ENCODE measurements around the gene RTN4. TPM values are rescaled to one million over a fixed set of nuclear protein-coding genes. Genes with fewer than 3 reads are reported as not detected.
A peak's percentile ranks its signal among the peaks of the same experiment; 100 is the strongest.
"Not testable (repeated sequence)": the region's sequence is repeated elsewhere in the genome, so short reads cannot be mapped to it uniquely, and the experiment has no call there.

Gene RTN4
- total RNA-seq, 1 experiment from 2014 or later, result 391 TPM

- H3K4me3 Mint-ChIP-seq (ENCODE audit: unreplicated experiment), result no peak overlapping the region
- peaks cover 19% of the 10 kb centered on the region for H3K4me1 Mint-ChIP-seq (ENCODE audit: insufficient read depth, unreplicated experiment)
- peaks cover 6% of the 10 kb centered on the region for H3K36me3 Mint-ChIP-seq (ENCODE audit: insufficient read depth, unreplicated experiment)
- CTCF ChIA-PET, result interaction anchor here (0.6 to 1.3 kb wide), 6 partner anchors 21 to 76 kb away, joined by 3 read pairs; partner anchors contain the start of gene RTN4
- H3K27ac Mint-ChIP-seq (ENCODE audit: low read depth, unreplicated experiment), result peak overlapping the region; percentile 1
- H3K27me3 Mint-ChIP-seq (ENCODE audit: insufficient read depth, unreplicated experiment), result no peaks in the 10 kb centered on the region
- no peaks in the 10 kb centered on the region for H3K9me3 Mint-ChIP-seq (ENCODE audit: unreplicated experiment)
- DNase-seq (ENCODE audit: unreplicated experiment), result peak; percentile 28
- POLR2A ChIA-PET, result interaction anchor here (1.1 to 2.6 kb wide), 3 partner anchors 9 to 42 kb away, joined by 3 to 17 read pairs (median 3); partner anchors contain the start of gene RTN4
- no peak for TF ChIP-seq CTCF (IDR thresholded peaks at IDR 0.05; ENCODE audit: unreplicated experiment)
- BruUV-seq (replicated peaks), result no TSS peak
- intact Hi-C loops (cut with micrococcal nuclease), result no loop called here
These were observed 42.2 kb upstream of the RTN4 start for GRCh38 chr2:55092439-55092838.

- intact Hi-C loops (cut with micrococcal nuclease); H3K27me3 Mint-ChIP-seq (ENCODE audit: insufficient read depth, unreplicated experiment); H3K36me3 Mint-ChIP-seq (ENCODE audit: insufficient read depth, unreplicated experiment); H3K9me3 Mint-ChIP-seq (ENCODE audit: unreplicated experiment); H3K4me3 Mint-ChIP-seq (ENCODE audit: unreplicated experiment); BruUV-seq (replicated peaks); H3K27ac Mint-ChIP-seq (ENCODE audit: low read depth, unreplicated experiment); DNase-seq (ENCODE audit: unreplicated experiment): not testable (repeated sequence)
- H3K4me1 Mint-ChIP-seq (ENCODE audit: insufficient read depth, unreplicated experiment), result peaks cover 19% of the 10 kb centered on the region
- ChIA-PET CTCF (interaction anchor here (1.3 kb wide), 1 partner anchor 55 kb away, joined by 3 read pairs; no protein-coding TSS in a partner anchor), POLR2A (interaction anchor here (1.1 to 2.6 kb wide), 3 partner anchors 10 to 42 kb away, joined by 3 to 17 read pairs (median 3); partner anchors contain the start of gene RTN4)
These were observed 41.4 kb upstream of the RTN4 start for GRCh38 chr2:55091681-55092080.

- peak; percentile 42 for DNase-seq (ENCODE audit: unreplicated experiment)
- no peak for TF ChIP-seq CTCF (IDR thresholded peaks at IDR 0.05; ENCODE audit: unreplicated experiment)
- H3K27ac Mint-ChIP-seq (ENCODE audit: low read depth, unreplicated experiment), result no peak overlapping the region
- H3K36me3 Mint-ChIP-seq (ENCODE audit: insufficient read depth, unreplicated experiment), result peaks cover 6% of the 10 kb centered on the region
- H3K9me3 Mint-ChIP-seq (ENCODE audit: unreplicated experiment), result no peaks in the 10 kb centered on the region
- no peak overlapping the region for H3K4me3 Mint-ChIP-seq (ENCODE audit: unreplicated experiment)
- H3K27me3 Mint-ChIP-seq (ENCODE audit: insufficient read depth, unreplicated experiment), result no peaks in the 10 kb centered on the region
- ChIA-PET CTCF (no interaction called here), POLR2A (no interaction called here)
- BruUV-seq (replicated peaks), result no TSS peak
- intact Hi-C loops (cut with micrococcal nuclease), result no loop called here
- peaks cover 19% of the 10 kb centered on the region for H3K4me1 Mint-ChIP-seq (ENCODE audit: insufficient read depth, unreplicated experiment)
These were observed 40.5 kb upstream of the RTN4 start for GRCh38 chr2:55090702-55091101.

- Mint-ChIP-seq H3K9me3 (ENCODE audit: unreplicated experiment) (no peaks in the 10 kb centered on the region), H3K4me3 (ENCODE audit: unreplicated experiment) (no peak overlapping the region), H3K27ac (ENCODE audit: low read depth, unreplicated experiment) (no peak overlapping the region), H3K4me1 (ENCODE audit: insufficient read depth, unreplicated experiment) (peaks cover 19% of the 10 kb centered on the region), H3K36me3 (ENCODE audit: insufficient read depth, unreplicated experiment) (peaks cover 6% of the 10 kb centered on the region), H3K27me3 (ENCODE audit: insufficient read depth, unreplicated experiment) (no peaks in the 10 kb centered on the region)
- CTCF ChIA-PET, result no interaction called here
- POLR2A ChIA-PET, result no interaction called here
- no peak for DNase-seq (ENCODE audit: unreplicated experiment)
- no peak for TF ChIP-seq CTCF (IDR thresholded peaks at IDR 0.05; ENCODE audit: unreplicated experiment)
- BruUV-seq (replicated peaks), result no TSS peak
- intact Hi-C loops (cut with micrococcal nuclease), result no loop called here
These were observed 39.5 kb upstream of the RTN4 start for GRCh38 chr2:55089726-55090125.

- no peak overlapping the region for H3K27ac Mint-ChIP-seq (ENCODE audit: low read depth, unreplicated experiment)
- CTCF ChIA-PET, result no interaction called here
- intact Hi-C loops (cut with micrococcal nuclease), result no loop called here
- TF ChIP-seq CTCF (IDR thresholded peaks at IDR 0.05; ENCODE audit: unreplicated experiment), result no peak
- no peaks in the 10 kb centered on the region for H3K36me3 Mint-ChIP-seq (ENCODE audit: insufficient read depth, unreplicated experiment)
- POLR2A ChIA-PET, result interaction anchor here (1.0 kb wide), 1 partner anchor 13 kb away, joined by 4 read pairs; no protein-coding TSS in a partner anchor
- no TSS peak for BruUV-seq (replicated peaks)
- peaks cover 15% of the 10 kb centered on the region for H3K4me1 Mint-ChIP-seq (ENCODE audit: insufficient read depth, unreplicated experiment)
- H3K9me3 Mint-ChIP-seq (ENCODE audit: unreplicated experiment), result no peaks in the 10 kb centered on the region
- no peak overlapping the region for H3K4me3 Mint-ChIP-seq (ENCODE audit: unreplicated experiment)
- no peak for DNase-seq (ENCODE audit: unreplicated experiment)
- no peaks in the 10 kb centered on the region for H3K27me3 Mint-ChIP-seq (ENCODE audit: insufficient read depth, unreplicated experiment)
These were observed 38.1 kb upstream of the RTN4 start for GRCh38 chr2:55088400-55088799.

Measured in MCF 10A (cell line).